ENCODE measurements around the gene DYNC1I1. TPM values are rescaled to one million over a fixed set of nuclear protein-coding genes. Genes with fewer than 3 reads are reported as not detected.

The DYNC1I1 gene
- total RNA-seq, 2 experiments from 2014 or later = not detected

GRCh38 chr7:96021568-96021967 lies 249.2 kb downstream of the DYNC1I1 start:
- CTCF ChIA-PET = no interaction called here
- Mint-ChIP-seq H3K4me1 (ENCODE audit: low read depth) (peaks cover 5% of the 10 kb centered on the region), H3K27ac (no peak overlapping the region), H3K9me3 (ENCODE audit: insufficient read depth) (no peaks in the 10 kb centered on the region), H3K27me3 (ENCODE audit: low read depth) (peaks cover 8% of the 10 kb centered on the region), H3K4me3 (no peak overlapping the region), H3K36me3 (ENCODE audit: low read depth) (no peaks in the 10 kb centered on the region)
- DNase-seq (no peak), ATAC-seq (no peak)
- POLR2A ChIA-PET = no interaction called here

- DNase-seq = no peak
- Mint-ChIP-seq H3K9me3 (ENCODE audit: insufficient read depth) (no peaks in the 10 kb centered on the region), H3K4me1 (ENCODE audit: low read depth) (no peaks in the 10 kb centered on the region), H3K27me3 (ENCODE audit: low read depth) (peaks cover 7% of the 10 kb centered on the region), H3K36me3 (ENCODE audit: low read depth) (no peaks in the 10 kb centered on the region), H3K4me3 (no peak overlapping the region), H3K27ac (no peak overlapping the region)
- no peak for ATAC-seq
- ChIA-PET POLR2A (no interaction called here), CTCF (no interaction called here)
Observed at GRCh38 chr7:96023387-96023786, 251.0 kb downstream of the DYNC1I1 start.

- no peaks in the 10 kb centered on the region for H3K36me3 Mint-ChIP-seq (ENCODE audit: low read depth)
- H3K4me3 Mint-ChIP-seq = no peak overlapping the region
- no peak for ATAC-seq
- H3K27ac Mint-ChIP-seq = no peak overlapping the region
- ChIA-PET CTCF (no interaction called here), POLR2A (no interaction called here)
- H3K4me1 Mint-ChIP-seq (ENCODE audit: low read depth) = peaks cover 6% of the 10 kb centered on the region
- no peak for DNase-seq
- no peaks in the 10 kb centered on the region for H3K9me3 Mint-ChIP-seq (ENCODE audit: insufficient read depth)
- H3K27me3 Mint-ChIP-seq (ENCODE audit: low read depth) = peaks cover 2% of the 10 kb centered on the region
Observed at GRCh38 chr7:96026010-96026409, 253.7 kb downstream of the DYNC1I1 start.

GRCh38 chr7:96026611-96027010 lies 254.3 kb downstream of the DYNC1I1 start:
- H3K9me3 Mint-ChIP-seq (ENCODE audit: insufficient read depth) = no peaks in the 10 kb centered on the region
- ChIA-PET CTCF (no interaction called here), POLR2A (interaction anchor here (0.5 kb wide), 1 partner anchor 23 kb away, joined by 3 read pairs; no protein-coding TSS in a partner anchor)
- H3K27ac Mint-ChIP-seq = no peak overlapping the region
- H3K36me3 Mint-ChIP-seq (ENCODE audit: low read depth) = no peaks in the 10 kb centered on the region
- no peak overlapping the region for H3K4me3 Mint-ChIP-seq
- peaks cover 6% of the 10 kb centered on the region for H3K4me1 Mint-ChIP-seq (ENCODE audit: low read depth)
- no peak for ATAC-seq
- no peak for DNase-seq
- H3K27me3 Mint-ChIP-seq (ENCODE audit: low read depth) = peaks cover 2% of the 10 kb centered on the region

GRCh38 chr7:96028729-96029128 lies 256.4 kb downstream of the DYNC1I1 start:
- ATAC-seq (no peak), DNase-seq (no peak)
- H3K4me1 Mint-ChIP-seq (ENCODE audit: low read depth) = peaks cover 6% of the 10 kb centered on the region
- POLR2A ChIA-PET = no interaction called here
- no peak overlapping the region for H3K27ac Mint-ChIP-seq
- no peaks in the 10 kb centered on the region for H3K9me3 Mint-ChIP-seq (ENCODE audit: insufficient read depth)
- CTCF ChIA-PET = no interaction called here
- H3K36me3 Mint-ChIP-seq (ENCODE audit: low read depth) = no peaks in the 10 kb centered on the region
- H3K4me3 Mint-ChIP-seq = no peak overlapping the region
- peaks cover 4% of the 10 kb centered on the region for H3K27me3 Mint-ChIP-seq (ENCODE audit: low read depth)

- H3K36me3 Mint-ChIP-seq (ENCODE audit: low read depth) = no peaks in the 10 kb centered on the region
- ATAC-seq = no peak
- H3K4me3 Mint-ChIP-seq = no peak overlapping the region
- H3K27me3 Mint-ChIP-seq (ENCODE audit: low read depth) = peaks cover 4% of the 10 kb centered on the region
- peaks cover 6% of the 10 kb centered on the region for H3K4me1 Mint-ChIP-seq (ENCODE audit: low read depth)
- ChIA-PET POLR2A (no interaction called here), CTCF (no interaction called here)
- H3K9me3 Mint-ChIP-seq (ENCODE audit: insufficient read depth) = no peaks in the 10 kb centered on the region
- no peak for DNase-seq
- no peak overlapping the region for H3K27ac Mint-ChIP-seq
Observed at GRCh38 chr7:96033009-96033598, 260.8 kb downstream of the DYNC1I1 start.

GRCh38 chr7:96034940-96035727 lies 262.8 kb downstream of the DYNC1I1 start:
- no peaks in the 10 kb centered on the region for H3K36me3 Mint-ChIP-seq (ENCODE audit: low read depth)
- POLR2A ChIA-PET = no interaction called here
- H3K4me1 Mint-ChIP-seq (ENCODE audit: low read depth) = no peaks in the 10 kb centered on the region
- ATAC-seq (no peak), DNase-seq (no peak)
- H3K4me3 Mint-ChIP-seq = no peak overlapping the region
- no peaks in the 10 kb centered on the region for H3K9me3 Mint-ChIP-seq (ENCODE audit: insufficient read depth)
- CTCF ChIA-PET = no interaction called here
- peaks cover 4% of the 10 kb centered on the region for H3K27me3 Mint-ChIP-seq (ENCODE audit: low read depth)
- no peak overlapping the region for H3K27ac Mint-ChIP-seq

- no peaks in the 10 kb centered on the region for H3K36me3 Mint-ChIP-seq (ENCODE audit: low read depth)
- no peak overlapping the region for H3K4me3 Mint-ChIP-seq
- H3K27me3 Mint-ChIP-seq (ENCODE audit: low read depth) = peaks cover 4% of the 10 kb centered on the region
- POLR2A ChIA-PET = no interaction called here
- H3K27ac Mint-ChIP-seq = no peak overlapping the region
- H3K9me3 Mint-ChIP-seq (ENCODE audit: insufficient read depth) = no peaks in the 10 kb centered on the region
- CTCF ChIA-PET = no interaction called here
- DNase-seq = no peak
- H3K4me1 Mint-ChIP-seq (ENCODE audit: low read depth) = no peaks in the 10 kb centered on the region
- no peak for ATAC-seq
Observed at GRCh38 chr7:96040250-96040772, 268.0 kb downstream of the DYNC1I1 start.

GRCh38 chr7:96041171-96041570 lies 268.8 kb downstream of the DYNC1I1 start:
- Mint-ChIP-seq H3K4me3 (no peak overlapping the region), H3K36me3 (ENCODE audit: low read depth) (no peaks in the 10 kb centered on the region), H3K27me3 (ENCODE audit: low read depth) (peaks cover 4% of the 10 kb centered on the region), H3K4me1 (ENCODE audit: low read depth) (no peaks in the 10 kb centered on the region), H3K9me3 (ENCODE audit: insufficient read depth) (no peaks in the 10 kb centered on the region), H3K27ac (no peak overlapping the region)
- ChIA-PET CTCF (no interaction called here), POLR2A (no interaction called here)
- ATAC-seq (no peak), DNase-seq (no peak)

GRCh38 chr7:96045181-96045580 lies 272.8 kb downstream of the DYNC1I1 start:
- ChIA-PET POLR2A (no interaction called here), CTCF (no interaction called here)
- Mint-ChIP-seq H3K4me1 (ENCODE audit: low read depth) (no peaks in the 10 kb centered on the region), H3K27ac (no peak overlapping the region), H3K36me3 (ENCODE audit: low read depth) (no peaks in the 10 kb centered on the region), H3K4me3 (no peak overlapping the region), H3K27me3 (ENCODE audit: low read depth) (peaks cover 4% of the 10 kb centered on the region), H3K9me3 (ENCODE audit: insufficient read depth) (no peaks in the 10 kb centered on the region)
- no peak for ATAC-seq
- no peak for DNase-seq

GRCh38 chr7:96045919-96046318 lies 273.6 kb downstream of the DYNC1I1 start:
- no peaks in the 10 kb centered on the region for H3K4me1 Mint-ChIP-seq (ENCODE audit: low read depth)
- no peak overlapping the region for H3K27ac Mint-ChIP-seq
- DNase-seq (no peak), ATAC-seq (no peak)
- ChIA-PET POLR2A (no interaction called here), CTCF (no interaction called here)
- H3K9me3 Mint-ChIP-seq (ENCODE audit: insufficient read depth) = no peaks in the 10 kb centered on the region
- no peak overlapping the region for H3K4me3 Mint-ChIP-seq
- no peaks in the 10 kb centered on the region for H3K36me3 Mint-ChIP-seq (ENCODE audit: low read depth)
- H3K27me3 Mint-ChIP-seq (ENCODE audit: low read depth) = peaks cover 4% of the 10 kb centered on the region

GRCh38 chr7:96052289-96052688 lies 279.9 kb downstream of the DYNC1I1 start:
- no peaks in the 10 kb centered on the region for H3K9me3 Mint-ChIP-seq (ENCODE audit: insufficient read depth)
- no peaks in the 10 kb centered on the region for H3K4me1 Mint-ChIP-seq (ENCODE audit: low read depth)
- CTCF ChIA-PET = no interaction called here
- ATAC-seq = no peak
- no peak overlapping the region for H3K27ac Mint-ChIP-seq
- POLR2A ChIA-PET = no interaction called here
- no peak for DNase-seq
- H3K36me3 Mint-ChIP-seq (ENCODE audit: low read depth) = no peaks in the 10 kb centered on the region
- peaks cover 17% of the 10 kb centered on the region for H3K27me3 Mint-ChIP-seq (ENCODE audit: low read depth)
- H3K4me3 Mint-ChIP-seq = no peak overlapping the region
